ENCODE data around the gene GP5. TPM values are rescaled to one million over a fixed set of nuclear protein-coding genes. Genes with fewer than 3 reads are reported as not detected.
A peak's percentile ranks its signal among the peaks of the same experiment; 100 is the strongest.

The GP5 gene
- total and polyA plus RNA-seq, 2 of the 13 experiments (the other 11 are each of a cell fraction or from before 2014, with no cell fraction given): not detected

DNA sequence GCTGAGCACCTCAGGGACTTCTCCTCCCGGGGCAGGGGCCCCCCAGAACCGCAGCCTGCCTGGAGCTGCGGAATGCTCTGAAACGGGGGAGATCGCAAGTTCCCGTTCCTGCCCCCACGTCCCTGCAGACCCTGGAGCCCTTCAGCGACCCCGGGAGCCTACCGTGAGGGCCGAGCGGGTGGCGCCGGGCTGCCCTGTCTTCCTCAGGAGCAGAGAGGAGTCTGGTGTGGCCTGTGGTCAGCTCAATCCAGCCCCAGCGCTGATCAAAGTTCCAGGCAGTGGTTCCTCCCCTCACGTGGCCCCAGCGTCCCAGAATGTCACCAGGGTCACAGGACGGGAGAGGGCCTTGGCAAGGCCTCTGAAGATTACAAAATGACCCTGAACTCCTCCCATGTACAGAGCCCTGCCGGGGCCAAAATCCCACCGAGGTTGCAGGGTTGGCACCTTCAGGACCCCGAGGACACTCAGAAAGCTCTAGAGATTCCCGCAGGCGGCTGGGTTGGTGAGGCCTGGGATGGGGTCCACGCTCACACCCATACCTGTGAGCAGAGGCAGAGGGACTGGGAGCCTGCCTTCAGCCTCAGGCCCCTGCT is 47.9 kb downstream of the GP5 start, which contains the start of gene CPN2 (continued):
- TF ChIP-seq, protein P1, sequence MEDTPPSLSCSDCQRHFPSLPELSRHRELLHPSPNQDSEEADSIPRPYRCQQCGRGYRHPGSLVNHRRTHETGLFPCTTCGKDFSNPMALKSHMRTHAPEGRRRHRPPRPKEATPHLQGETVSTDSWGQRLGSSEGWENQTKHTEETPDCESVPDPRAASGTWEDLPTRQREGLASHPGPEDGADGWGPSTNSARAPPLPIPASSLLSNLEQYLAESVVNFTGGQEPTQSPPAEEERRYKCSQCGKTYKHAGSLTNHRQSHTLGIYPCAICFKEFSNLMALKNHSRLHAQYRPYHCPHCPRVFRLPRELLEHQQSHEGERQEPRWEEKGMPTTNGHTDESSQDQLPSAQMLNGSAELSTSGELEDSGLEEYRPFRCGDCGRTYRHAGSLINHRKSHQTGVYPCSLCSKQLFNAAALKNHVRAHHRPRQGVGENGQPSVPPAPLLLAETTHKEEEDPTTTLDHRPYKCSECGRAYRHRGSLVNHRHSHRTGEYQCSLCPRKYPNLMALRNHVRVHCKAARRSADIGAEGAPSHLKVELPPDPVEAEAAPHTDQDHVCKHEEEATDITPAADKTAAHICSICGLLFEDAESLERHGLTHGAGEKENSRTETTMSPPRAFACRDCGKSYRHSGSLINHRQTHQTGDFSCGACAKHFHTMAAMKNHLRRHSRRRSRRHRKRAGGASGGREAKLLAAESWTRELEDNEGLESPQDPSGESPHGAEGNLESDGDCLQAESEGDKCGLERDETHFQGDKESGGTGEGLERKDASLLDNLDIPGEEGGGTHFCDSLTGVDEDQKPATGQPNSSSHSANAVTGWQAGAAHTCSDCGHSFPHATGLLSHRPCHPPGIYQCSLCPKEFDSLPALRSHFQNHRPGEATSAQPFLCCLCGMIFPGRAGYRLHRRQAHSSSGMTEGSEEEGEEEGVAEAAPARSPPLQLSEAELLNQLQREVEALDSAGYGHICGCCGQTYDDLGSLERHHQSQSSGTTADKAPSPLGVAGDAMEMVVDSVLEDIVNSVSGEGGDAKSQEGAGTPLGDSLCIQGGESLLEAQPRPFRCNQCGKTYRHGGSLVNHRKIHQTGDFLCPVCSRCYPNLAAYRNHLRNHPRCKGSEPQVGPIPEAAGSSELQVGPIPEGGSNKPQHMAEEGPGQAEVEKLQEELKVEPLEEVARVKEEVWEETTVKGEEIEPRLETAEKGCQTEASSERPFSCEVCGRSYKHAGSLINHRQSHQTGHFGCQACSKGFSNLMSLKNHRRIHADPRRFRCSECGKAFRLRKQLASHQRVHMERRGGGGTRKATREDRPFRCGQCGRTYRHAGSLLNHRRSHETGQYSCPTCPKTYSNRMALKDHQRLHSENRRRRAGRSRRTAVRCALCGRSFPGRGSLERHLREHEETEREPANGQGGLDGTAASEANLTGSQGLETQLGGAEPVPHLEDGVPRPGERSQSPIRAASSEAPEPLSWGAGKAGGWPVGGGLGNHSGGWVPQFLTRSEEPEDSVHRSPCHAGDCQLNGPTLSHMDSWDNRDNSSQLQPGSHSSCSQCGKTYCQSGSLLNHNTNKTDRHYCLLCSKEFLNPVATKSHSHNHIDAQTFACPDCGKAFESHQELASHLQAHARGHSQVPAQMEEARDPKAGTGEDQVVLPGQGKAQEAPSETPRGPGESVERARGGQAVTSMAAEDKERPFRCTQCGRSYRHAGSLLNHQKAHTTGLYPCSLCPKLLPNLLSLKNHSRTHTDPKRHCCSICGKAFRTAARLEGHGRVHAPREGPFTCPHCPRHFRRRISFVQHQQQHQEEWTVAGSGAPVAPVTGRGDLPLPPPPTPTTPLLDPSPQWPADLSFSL (CRISPR knock-in tag; IDR thresholded peaks at IDR 0.05): peak; percentile 5; the same call in 1 of the 2 replicates
- TF ChIP-seq, protein P2, sequence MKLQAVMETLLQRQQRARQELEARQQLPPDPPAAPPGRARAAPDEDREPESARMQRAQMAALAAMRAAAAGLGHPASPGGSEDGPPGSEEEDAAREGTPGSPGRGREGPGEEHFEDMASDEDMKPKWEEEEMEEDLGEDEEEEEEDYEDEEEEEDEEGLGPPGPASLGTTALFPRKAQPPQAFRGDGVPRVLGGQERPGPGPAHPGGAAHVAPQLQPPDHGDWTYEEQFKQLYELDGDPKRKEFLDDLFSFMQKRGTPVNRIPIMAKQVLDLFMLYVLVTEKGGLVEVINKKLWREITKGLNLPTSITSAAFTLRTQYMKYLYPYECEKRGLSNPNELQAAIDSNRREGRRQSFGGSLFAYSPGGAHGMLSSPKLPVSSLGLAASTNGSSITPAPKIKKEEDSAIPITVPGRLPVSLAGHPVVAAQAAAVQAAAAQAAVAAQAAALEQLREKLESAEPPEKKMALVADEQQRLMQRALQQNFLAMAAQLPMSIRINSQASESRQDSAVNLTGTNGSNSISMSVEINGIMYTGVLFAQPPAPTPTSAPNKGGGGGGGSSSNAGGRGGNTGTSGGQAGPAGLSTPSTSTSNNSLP (IDR thresholded peaks at IDR 0.05; ENCODE audit: low read depth, low read length): no peak
- no peak for TF ChIP-seq ZFP36 (IDR thresholded peaks at IDR 0.05; ENCODE audit: borderline replicate concordance, low read depth, low read length, partially characterized antibody)
- TF ChIP-seq JUNB (CRISPR knock-in tag; IDR thresholded peaks at IDR 0.05; ENCODE audit: borderline replicate concordance): no peak
- peak; percentile 82 for TF ChIP-seq HDAC2 (CRISPR knock-in tag; IDR thresholded peaks at IDR 0.05)
- TF ChIP-seq ZFP82 (CRISPR knock-in tag; IDR thresholded peaks at IDR 0.05; ENCODE audit: borderline replicate concordance): no peak
- peak; percentile 92 for TF ChIP-seq HNF4A (CRISPR knock-in tag; IDR thresholded peaks at IDR 0.05)
- TF ChIP-seq, protein P3, sequence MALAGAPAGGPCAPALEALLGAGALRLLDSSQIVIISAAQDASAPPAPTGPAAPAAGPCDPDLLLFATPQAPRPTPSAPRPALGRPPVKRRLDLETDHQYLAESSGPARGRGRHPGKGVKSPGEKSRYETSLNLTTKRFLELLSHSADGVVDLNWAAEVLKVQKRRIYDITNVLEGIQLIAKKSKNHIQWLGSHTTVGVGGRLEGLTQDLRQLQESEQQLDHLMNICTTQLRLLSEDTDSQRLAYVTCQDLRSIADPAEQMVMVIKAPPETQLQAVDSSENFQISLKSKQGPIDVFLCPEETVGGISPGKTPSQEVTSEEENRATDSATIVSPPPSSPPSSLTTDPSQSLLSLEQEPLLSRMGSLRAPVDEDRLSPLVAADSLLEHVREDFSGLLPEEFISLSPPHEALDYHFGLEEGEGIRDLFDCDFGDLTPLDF (CRISPR knock-in tag; IDR thresholded peaks at IDR 0.05): 0 out of 2 replicates have a peak, but pooled peaks have one; percentile 26
- TF ChIP-seq SMAD3 (CRISPR knock-in tag; IDR thresholded peaks at IDR 0.05): peak; percentile 57; the same call in 1 of the 2 replicates
- TF ChIP-seq NFKBIZ (CRISPR knock-in tag; IDR thresholded peaks at IDR 0.05): 0 out of 2 replicates have a peak, but pooled peaks have one; percentile 57
- no peak for TF ChIP-seq RFX1 (IDR thresholded peaks at IDR 0.05)
- no peak for TF ChIP-seq SSRP1 (CRISPR knock-in tag; IDR thresholded peaks at IDR 0.05)
- no peak for TF ChIP-seq ZNF383 (CRISPR knock-in tag; IDR thresholded peaks at IDR 0.05; ENCODE audit: borderline replicate concordance)
- TF ChIP-seq MED13 (CRISPR knock-in tag; IDR thresholded peaks at IDR 0.05): peak; percentile 53; the same call in 1 of the 2 replicates
- no peak for TF ChIP-seq ZNF703 (CRISPR knock-in tag; IDR thresholded peaks at IDR 0.05; ENCODE audit: borderline replicate concordance)
- TF ChIP-seq NAIF1 (CRISPR knock-in tag; IDR thresholded peaks at IDR 0.05; ENCODE audit: borderline replicate concordance): 0 out of 2 replicates have a peak, but pooled peaks have one; percentile 25
- TF ChIP-seq, protein P4, sequence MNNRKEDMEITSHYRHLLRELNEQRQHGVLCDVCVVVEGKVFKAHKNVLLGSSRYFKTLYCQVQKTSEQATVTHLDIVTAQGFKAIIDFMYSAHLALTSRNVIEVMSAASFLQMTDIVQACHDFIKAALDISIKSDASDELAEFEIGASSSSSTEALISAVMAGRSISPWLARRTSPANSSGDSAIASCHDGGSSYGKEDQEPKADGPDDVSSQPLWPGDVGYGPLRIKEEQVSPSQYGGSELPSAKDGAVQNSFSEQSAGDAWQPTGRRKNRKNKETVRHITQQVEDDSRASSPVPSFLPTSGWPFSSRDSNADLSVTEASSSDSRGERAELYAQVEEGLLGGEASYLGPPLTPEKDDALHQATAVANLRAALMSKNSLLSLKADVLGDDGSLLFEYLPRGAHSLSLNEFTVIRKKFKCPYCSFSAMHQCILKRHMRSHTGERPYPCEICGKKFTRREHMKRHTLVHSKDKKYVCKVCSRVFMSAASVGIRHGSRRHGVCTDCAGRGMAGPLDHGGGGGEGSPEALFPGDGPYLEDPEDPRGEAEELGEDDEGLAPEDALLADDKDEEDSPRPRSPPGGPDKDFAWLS (CRISPR knock-in tag; IDR thresholded peaks at IDR 0.05; ENCODE audit: borderline replicate concordance): no peak
- TF ChIP-seq ZSCAN9 (CRISPR knock-in tag; IDR thresholded peaks at IDR 0.05; ENCODE audit: borderline replicate concordance): no peak
